Keratinocyte (primary cell): Measurements from ENCODE around the gene RAB1B. TPM values are rescaled to one million over a fixed set of nuclear protein-coding genes. Genes with fewer than 3 reads are reported as not detected.
A peak's percentile ranks its signal among the peaks of the same experiment; 100 is the strongest.

Experiments used
- DNase-seq: peaks from one replicate; pipeline ENCODE4 v3.0.0-alpha.2; 2011; ENCODE audit warnings: low read depth, missing footprints, low spot score
- FAIRE-seq: peaks from 2 replicates; lab custom pipeline; 2011; peaks lifted over from hg19 to GRCh38; lab: Jason Lieb, UNC
- H2AFZ ChIP-seq: 2 replicates; pipeline ENCODE4 v1.6.0; 2012; ENCODE audit warnings: low read length, control low read depth, inconsistent platforms; ENCODE audit not compliant: control insufficient read depth
- H3K27ac ChIP-seq: 2 replicates; pipeline ENCODE4 v1.5.1; 2011; ENCODE audit warnings: low read length; ENCODE audit not compliant: control insufficient read depth, insufficient read depth
- H3K27me3 ChIP-seq: 3 replicates; pipeline ENCODE4 v1.6.0; 2011; ENCODE audit warnings: low read length; ENCODE audit not compliant: control insufficient read depth, insufficient read depth; ENCODE audit errors: extremely low read depth
- H3K36me3 ChIP-seq, 2 experiments: 2 replicates in 1 of 2; 3 replicates in 1 of 2; pipeline ENCODE4 v1.5.1; 2011; ENCODE audit warnings: low read length in 2 of 2, mild to moderate bottlenecking in 1 of 2; ENCODE audit not compliant: control insufficient read depth in 2 of 2, insufficient read depth in 2 of 2; ENCODE audit errors: extremely low read depth in 1 of 2
- H3K4me1 ChIP-seq: 3 replicates; pipeline ENCODE4 v1.5.1; 2011; ENCODE audit warnings: low read length; ENCODE audit not compliant: control insufficient read depth, insufficient read depth; ENCODE audit errors: extremely low read depth
- H3K4me2 ChIP-seq: 3 replicates; pipeline ENCODE4 v1.6.0; 2011; ENCODE audit warnings: low read depth, low read length; ENCODE audit not compliant: control insufficient read depth, insufficient read depth; ENCODE audit errors: extremely low read depth
- H3K4me3 ChIP-seq, 3 experiments: fragments of 200-600 bp in 1 of 3; sonication (generic) in 1 of 3; 2 replicates in 2 of 3; 3 replicates in 1 of 3; pipeline ENCODE4 v1.5.1; 2011 to 2016; ENCODE audit warnings: low read length in 3 of 3, mild to moderate bottlenecking in 3 of 3, control low read depth in 2 of 3, inconsistent platforms in 1 of 3, low read depth in 1 of 3, mixed read lengths in 1 of 3, mixed run types in 1 of 3, moderate library complexity in 1 of 3; ENCODE audit not compliant: control insufficient read depth in 2 of 3, insufficient read depth in 2 of 3; ENCODE audit errors: extremely low read depth in 1 of 3
- H3K79me2 ChIP-seq: 2 replicates; pipeline ENCODE4 v1.6.0; 2012; ENCODE audit warnings: low read length; ENCODE audit not compliant: control insufficient read depth, insufficient read depth
- H3K9ac ChIP-seq: 3 replicates; pipeline ENCODE4 v1.6.0; 2011; ENCODE audit warnings: low read length; ENCODE audit not compliant: control insufficient read depth, insufficient read depth; ENCODE audit errors: extremely low read depth
- H3K9me1 ChIP-seq: 3 replicates; pipeline ENCODE4 v1.6.0; 2011; ENCODE audit warnings: low read length; ENCODE audit not compliant: control insufficient read depth, insufficient read depth; ENCODE audit errors: extremely low read depth
- H3K9me3 ChIP-seq: 2 replicates; pipeline ENCODE4 v1.5.1; 2012; ENCODE audit warnings: low read depth, low read length; ENCODE audit not compliant: control insufficient read depth
- H4K20me1 ChIP-seq: 3 replicates; pipeline ENCODE4 v1.6.0; 2011; ENCODE audit warnings: low read length; ENCODE audit not compliant: control insufficient read depth, insufficient read depth; ENCODE audit errors: extremely low read depth
- EZH2 ChIP-seq: IDR thresholded peaks from one replicate; pipeline ENCODE4 v1.6.1; 2012; ENCODE audit warnings: inconsistent platforms, mild to moderate bottlenecking, low read length, moderate library complexity
- dilution Hi-C: fragments of 300-500 bp; cut with MboI; formaldehyde crosslinking; loops from one replicate; pipeline ENCODE4 v1.7.0; 2020; ENCODE audit warnings: low sequenced_read_pairs; ENCODE audit not compliant: extremely low pct_ligation_motif_present
- polyA plus RNA-seq, 5 experiments: library from polyadenylated mRNA; depleted of rRNA in 3 of 5; stranded (reverse) in 3 of 5; stranded (forward) in 1 of 5; unstranded in 1 of 5; fragments of >200 nt; gene quantifications; 1 replicate in 1 of 5; 2 replicates in 3 of 5; 3 replicates in 1 of 5; pipeline versions ENCODE4 v1.2.1 to v1.2.3, GENCODE V29; 2011 to 2012; ENCODE audit warnings: missing spikeins in 2 of 5, low read depth in 1 of 5, low replicate concordance in 1 of 5
- TF ChIP-seq, protein P1 (sequence below), 3 experiments: IDR thresholded peaks in 1 of 3; conservative IDR thresholded peaks in 1 of 3; optimal IDR thresholded peaks in 1 of 3; 2 replicates in 2 of 3; 3 replicates in 1 of 3; pipeline versions ENCODE3 to v1.5.1; 2011; ENCODE audit warnings: low read length in 3 of 3, mild to moderate bottlenecking in 3 of 3, moderate library complexity in 2 of 3, control low read depth in 1 of 3, inconsistent platforms in 1 of 3; ENCODE audit not compliant: insufficient read depth in 2 of 3; ENCODE audit errors: extremely low read depth in 1 of 3

The RAB1B gene
- polyA plus RNA-seq, 1 donor (not counting 4 experiments of a cell fraction or from before 2014, with no cell fraction given) = 133 TPM

- dilution Hi-C loops = no loop called here
- Histone ChIP-seq H3K4me3 (no peak overlapping the region), H3K9ac (no peak overlapping the region), H2AFZ (no peak overlapping the region), H3K27ac (no peak overlapping the region), H3K9me1 (no peaks in the 10 kb centered on the region), H3K4me1 (peaks cover 9% of the 10 kb centered on the region), H3K4me2 (no peak overlapping the region), H3K79me2 (peaks cover 32% of the 10 kb centered on the region), H3K36me3 (peaks cover 30 to 38% of the 10 kb centered on the region in 2 experiments), H3K27me3 (no peaks in the 10 kb centered on the region), H4K20me1 (peaks cover 12% of the 10 kb centered on the region), H3K9me3 (no peaks in the 10 kb centered on the region)
- no peak for FAIRE-seq
- no peak for DNase-seq
- TF ChIP-seq, protein P1, sequence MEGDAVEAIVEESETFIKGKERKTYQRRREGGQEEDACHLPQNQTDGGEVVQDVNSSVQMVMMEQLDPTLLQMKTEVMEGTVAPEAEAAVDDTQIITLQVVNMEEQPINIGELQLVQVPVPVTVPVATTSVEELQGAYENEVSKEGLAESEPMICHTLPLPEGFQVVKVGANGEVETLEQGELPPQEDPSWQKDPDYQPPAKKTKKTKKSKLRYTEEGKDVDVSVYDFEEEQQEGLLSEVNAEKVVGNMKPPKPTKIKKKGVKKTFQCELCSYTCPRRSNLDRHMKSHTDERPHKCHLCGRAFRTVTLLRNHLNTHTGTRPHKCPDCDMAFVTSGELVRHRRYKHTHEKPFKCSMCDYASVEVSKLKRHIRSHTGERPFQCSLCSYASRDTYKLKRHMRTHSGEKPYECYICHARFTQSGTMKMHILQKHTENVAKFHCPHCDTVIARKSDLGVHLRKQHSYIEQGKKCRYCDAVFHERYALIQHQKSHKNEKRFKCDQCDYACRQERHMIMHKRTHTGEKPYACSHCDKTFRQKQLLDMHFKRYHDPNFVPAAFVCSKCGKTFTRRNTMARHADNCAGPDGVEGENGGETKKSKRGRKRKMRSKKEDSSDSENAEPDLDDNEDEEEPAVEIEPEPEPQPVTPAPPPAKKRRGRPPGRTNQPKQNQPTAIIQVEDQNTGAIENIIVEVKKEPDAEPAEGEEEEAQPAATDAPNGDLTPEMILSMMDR (optimal IDR thresholded peaks at IDR 0.05 in 1 of 3, IDR thresholded peaks at IDR 0.05 in 1 of 3, conservative IDR thresholded peaks at IDR 0.05 in 1 of 3; ENCODE audit: extremely low read depth in 1 of 3, insufficient read depth in 2 of 3, low read length in 3 of 3) = no peak
- no peak for TF ChIP-seq EZH2
These were observed 4.2 kb downstream of the RAB1B start for GRCh38 chr11:66272596-66272995.

DNA sequence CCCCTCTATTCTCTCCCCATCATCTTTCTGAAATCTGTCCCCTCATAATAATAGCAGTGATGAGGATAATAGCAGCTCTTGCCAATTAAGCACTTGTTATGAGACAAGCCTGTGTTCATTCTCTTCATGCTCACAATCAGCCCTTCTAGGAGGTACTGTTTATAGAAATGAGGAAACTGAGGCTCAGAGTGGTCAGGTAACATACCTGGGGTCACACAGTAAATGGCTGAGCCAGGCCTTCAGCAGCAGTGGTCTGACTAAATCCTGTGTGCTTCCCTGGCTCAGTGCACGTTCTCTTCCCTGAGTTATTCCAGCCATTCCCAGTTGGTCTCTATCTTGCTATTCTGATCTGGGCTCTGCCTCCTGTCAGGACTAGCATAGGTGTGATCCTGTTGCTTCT lies 5.8 kb downstream of the RAB1B start:
- Histone ChIP-seq H3K9ac (no peak overlapping the region), H3K4me1 (peaks cover 6% of the 10 kb centered on the region), H3K27ac (no peak overlapping the region), H3K27me3 (no peaks in the 10 kb centered on the region), H4K20me1 (peaks cover 12% of the 10 kb centered on the region), H3K79me2 (peaks cover 27% of the 10 kb centered on the region), H2AFZ (no peak overlapping the region), H3K9me3 (no peaks in the 10 kb centered on the region), H3K36me3 (peaks cover 30 to 38% of the 10 kb centered on the region in 2 experiments), H3K4me2 (no peak overlapping the region), H3K9me1 (no peaks in the 10 kb centered on the region), H3K4me3 (no peak overlapping the region)
- dilution Hi-C loops = no loop called here
- FAIRE-seq (peak; percentile 29), DNase-seq (no peak)
- TF ChIP-seq, protein P1 (optimal IDR thresholded peaks at IDR 0.05 in 1 of 3, IDR thresholded peaks at IDR 0.05 in 1 of 3, conservative IDR thresholded peaks at IDR 0.05 in 1 of 3; ENCODE audit: extremely low read depth in 1 of 3, insufficient read depth in 2 of 3, low read length in 3 of 3) = no peak
- no peak for TF ChIP-seq EZH2
